Lower leg skin (tissue), 3 donors: Measurements from ENCODE around the gene FAM32A.

Source experiments
- CTCF ChIP-seq, 3 donors: fragments of 450-650 bp; IDR thresholded peaks; one replicate each; pipeline ENCODE4 v1.5.1; 2016; ENCODE audit warnings: antibody characterized with exemption in 3 of 3, mild to moderate bottlenecking in 3 of 3, moderate library complexity in 2 of 3
- POLR2A ChIP-seq, 2 donors: fragments of 450-650 bp; IDR thresholded peaks; one replicate each; pipeline ENCODE4 v1.6.1; 2016 to 2017; ENCODE audit warnings: antibody characterized with exemption in 2 of 2, mild to moderate bottlenecking in 1 of 2, moderate library complexity in 1 of 2

- TF ChIP-seq POLR2A (IDR thresholded peaks at IDR 0.05): no peak
- TF ChIP-seq CTCF (IDR thresholded peaks at IDR 0.05): no peak
These were observed 31.8 kb downstream of the FAM32A start for GRCh38 chr19:16216744-16217670.
